Thymus (tissue), 11 donors: ENCODE measurements around the gene CROCC. TPM values are rescaled to one million over a fixed set of nuclear protein-coding genes. Genes with fewer than 3 reads are reported as not detected.
"Not testable (repeated sequence)": the region's sequence is repeated elsewhere in the genome, so short reads cannot be mapped to it uniquely, and the experiment has no call there.

Source experiments
- DNase-seq, 9 donors: peaks; one replicate each; pipeline ENCODE4 v3.0.0-alpha.2; 2013; ENCODE audit warnings: low spot score in 9 of 9, low read depth in 6 of 9, missing footprints in 1 of 9
- H3K27ac ChIP-seq, 2 donors: one replicate each; pipeline ENCODE4 v1.5.1; 2013; ENCODE audit warnings: control low read depth in 1 of 2, low read depth in 1 of 2, low read length in 1 of 2, mild to moderate bottlenecking in 1 of 2, moderate library complexity in 1 of 2
- H3K27me3 ChIP-seq, 2 donors: one replicate each; pipeline ENCODE4 v1.5.1; 2013; ENCODE audit warnings: low read length in 1 of 2; ENCODE audit not compliant: control insufficient read depth in 2 of 2, insufficient read depth in 1 of 2
- H3K36me3 ChIP-seq, 2 donors: one replicate each; pipeline ENCODE4 v1.5.1; 2013; ENCODE audit warnings: low read length in 1 of 2, mild to moderate bottlenecking in 1 of 2, moderate library complexity in 1 of 2; ENCODE audit not compliant: control insufficient read depth in 2 of 2, insufficient read depth in 2 of 2
- H3K4me1 ChIP-seq, 2 donors: one replicate each; pipeline ENCODE4 v1.5.1; 2013; ENCODE audit warnings: low read length in 2 of 2; ENCODE audit not compliant: control insufficient read depth in 2 of 2, insufficient read depth in 2 of 2
- H3K4me3 ChIP-seq, 2 donors: one replicate each; pipeline ENCODE4 v1.5.1; 2013; ENCODE audit warnings: low read length in 2 of 2, control low read depth in 1 of 2, mild to moderate bottlenecking in 1 of 2
- H3K9me3 ChIP-seq, 2 donors: one replicate each; pipeline ENCODE4 v1.5.1; 2013; ENCODE audit warnings: low read length in 1 of 2, mild to moderate bottlenecking in 1 of 2; ENCODE audit not compliant: control insufficient read depth in 2 of 2, insufficient read depth in 1 of 2
- WGBS: extraction: QIAGEN DNeasy Blood & Tissue Kit; methylation state at CpG from one replicate; pipeline ENCODE4 v1.1.7; 2013; 5-methylcytosine and 5-hydroxymethylcytosine counted together
- polyA plus RNA-seq: library from polyadenylated mRNA; stranded (reverse); fragments of 200-250 nt; gene quantifications from one replicate; pipeline ENCODE4 v1.2.3, GENCODE V29; 2013
- total RNA-seq: library from RNA; stranded (reverse); fragments of 120-200 nt; gene quantifications from one replicate; pipeline ENCODE4 v1.2.4, GENCODE V29; 2013
- donor health status: healthy.

The CROCC gene
- total and polyA plus RNA-seq, 2 donors = 9.4 to 97.1 TPM

DNA sequence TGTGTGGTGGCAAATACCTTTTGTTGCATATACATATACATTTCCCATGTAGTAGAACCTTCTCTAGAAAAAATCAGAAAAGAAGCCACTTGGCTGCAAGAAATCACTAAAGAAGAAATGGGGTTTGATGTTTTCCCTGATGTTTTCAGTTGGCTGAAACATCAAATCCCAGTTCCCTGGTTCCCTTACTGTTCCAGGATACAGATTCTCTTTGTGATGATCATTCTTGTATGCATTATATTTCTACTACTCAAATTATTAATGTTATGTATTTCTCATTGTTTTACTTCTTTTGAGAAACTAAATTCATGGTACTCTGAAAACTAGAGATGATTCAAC, 18.3 kb upstream of the CROCC start:
- no peaks in the 10 kb centered on the region for H3K27me3 ChIP-seq
- peak in 1 of 9 donors; percentile 50 for DNase-seq
- peak overlapping the region; percentile 40 to 61 for H3K4me3 ChIP-seq
- peak overlapping the region; percentile 96 to 99 for H3K27ac ChIP-seq
- no peaks in the 10 kb centered on the region for H3K36me3 ChIP-seq
- peaks cover 7 to 52% of the 10 kb centered on the region in 2 donors for H3K4me1 ChIP-seq
- peaks cover 0 to 18% of the 10 kb centered on the region in 2 donors for H3K9me3 ChIP-seq

DNA sequence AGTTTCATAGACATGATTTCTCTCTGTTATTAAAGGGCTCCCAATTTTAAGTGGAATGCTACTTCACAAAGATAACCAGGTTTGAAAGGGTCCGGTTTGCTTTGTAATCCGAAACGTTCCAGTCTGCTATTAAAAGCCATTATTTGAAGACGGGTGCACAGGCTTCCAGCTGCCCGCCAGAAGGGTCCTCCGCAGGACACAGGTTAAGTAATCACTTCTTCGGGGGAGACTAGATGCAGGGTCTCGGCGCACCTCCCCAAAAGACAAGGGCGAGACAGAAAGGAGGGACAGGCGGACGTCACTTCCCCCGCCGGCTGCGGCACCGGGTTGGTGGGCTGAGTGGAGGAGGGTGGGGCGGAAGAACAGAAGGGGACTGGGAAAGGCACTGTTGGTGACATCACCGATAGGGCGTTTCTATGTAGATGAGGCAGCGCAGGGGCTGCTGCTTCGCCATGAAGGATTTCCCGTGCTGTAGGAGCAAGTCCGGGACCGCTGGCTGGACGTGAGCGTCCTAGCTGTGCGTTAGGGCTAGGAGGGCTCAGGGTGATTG, 17.1 kb upstream of the CROCC start:
- H3K4me1 ChIP-seq = peaks cover 7 to 52% of the 10 kb centered on the region in 2 donors
- no peaks in the 10 kb centered on the region for H3K36me3 ChIP-seq
- H3K27me3 ChIP-seq = no peaks in the 10 kb centered on the region
- under 1% methylated on average over 27 of the region's 27 CpGs for WGBS
- H3K27ac ChIP-seq = peak overlapping the region; percentile 96 to 99
- DNase-seq = peak; percentile 95 to 100 (median 99)
- peaks cover 0 to 18% of the 10 kb centered on the region in 2 donors for H3K9me3 ChIP-seq
- peak overlapping the region; percentile 40 to 61 for H3K4me3 ChIP-seq

DNA sequence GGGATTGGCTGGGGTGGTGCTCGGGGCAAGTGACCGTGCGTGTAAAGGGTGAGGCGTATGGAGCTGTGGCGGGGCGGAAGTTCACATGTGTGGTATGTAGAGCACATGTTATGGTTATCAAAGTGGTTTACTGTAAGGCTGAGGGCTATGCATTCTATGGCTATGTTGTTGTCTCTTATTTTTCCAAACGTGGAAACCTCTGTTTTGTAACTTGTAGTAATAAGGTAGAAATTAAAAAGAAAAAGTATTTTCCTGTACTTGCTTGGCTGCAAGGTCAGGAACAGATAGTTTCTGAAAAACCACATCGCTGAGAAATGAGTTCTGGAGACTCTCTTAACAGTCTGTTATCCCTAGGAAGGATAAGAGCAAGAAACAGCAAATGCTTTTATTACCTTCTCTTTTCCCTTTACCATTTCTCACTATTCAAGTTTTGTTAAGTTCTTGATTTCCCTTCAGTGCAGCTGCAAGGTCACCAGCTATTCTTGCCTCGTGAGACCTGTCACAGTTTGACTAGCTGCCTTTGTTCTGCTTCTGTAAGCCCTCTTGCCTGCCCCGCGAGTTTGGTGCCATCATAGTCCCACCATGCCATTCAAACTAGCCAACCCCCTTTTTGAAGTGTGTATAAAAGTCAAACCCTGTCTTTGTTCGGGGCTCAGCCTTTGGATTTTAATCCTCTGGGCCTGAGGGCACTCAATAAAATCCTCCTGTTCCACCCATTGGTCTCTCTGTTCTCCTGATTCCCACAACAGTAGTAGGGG, 16.4 kb upstream of the CROCC start:
- no peaks in the 10 kb centered on the region for H3K27me3 ChIP-seq
- H3K9me3 ChIP-seq = peaks cover 0 to 18% of the 10 kb centered on the region in 2 donors
- peak overlapping the region; percentile 96 to 99 for H3K27ac ChIP-seq
- H3K36me3 ChIP-seq = no peaks in the 10 kb centered on the region
- peaks cover 7 to 52% of the 10 kb centered on the region in 2 donors for H3K4me1 ChIP-seq
- peak in 1 of 9 donors; percentile 80 for DNase-seq
- H3K4me3 ChIP-seq = peak overlapping the region; percentile 40 to 61
- 8% methylated on average over 12 of the region's 12 CpGs for WGBS

DNA sequence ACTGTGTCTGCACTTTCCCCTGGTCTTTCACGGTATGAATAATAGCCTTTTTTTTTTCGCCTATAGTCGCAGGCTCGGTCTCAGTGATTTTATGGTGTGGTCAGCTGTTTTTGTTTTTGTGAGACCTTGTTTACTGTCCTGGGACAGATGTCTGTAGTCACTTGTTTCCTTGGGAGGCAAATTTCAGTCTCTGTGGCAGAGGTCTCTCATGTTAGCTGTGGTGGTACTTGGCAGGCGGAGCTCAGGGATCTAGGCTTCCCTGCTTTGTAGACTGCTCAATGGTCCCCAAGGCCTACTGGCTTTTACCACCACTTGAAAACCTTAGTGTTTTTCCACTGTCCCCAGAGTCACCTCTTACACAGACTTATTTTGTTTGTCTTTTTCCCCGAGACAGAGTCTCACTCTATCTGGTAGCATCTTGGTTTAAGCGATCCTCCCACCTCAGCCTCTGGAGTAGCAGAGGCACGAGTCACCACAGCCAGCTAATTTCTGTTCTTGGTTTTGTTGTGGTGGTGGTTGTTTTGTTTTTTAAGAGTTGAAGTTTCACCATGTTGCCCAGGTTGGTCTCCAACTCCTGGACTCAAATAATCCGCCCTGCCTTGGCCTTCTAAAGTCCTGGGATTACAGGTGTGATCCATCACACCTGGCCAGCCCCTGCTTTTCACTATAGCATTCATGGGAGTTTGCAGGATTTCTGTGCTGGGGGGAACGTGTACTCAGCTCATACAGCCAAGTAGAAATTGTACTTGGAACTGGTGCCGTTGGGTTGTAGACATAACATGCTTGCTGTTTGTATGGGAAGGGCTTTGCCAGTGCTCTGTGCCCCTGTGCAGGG, 15.6 kb upstream of the CROCC start:
- DNase-seq = no peak
- Histone ChIP-seq H3K9me3 (peaks cover 0 to 18% of the 10 kb centered on the region in 2 donors), H3K27ac (peak overlapping the region; percentile 96 to 99), H3K36me3 (no peaks in the 10 kb centered on the region), H3K4me1 (peaks cover 5 to 48% of the 10 kb centered on the region in 2 donors), H3K27me3 (no peaks in the 10 kb centered on the region), H3K4me3 (no peak overlapping the region)
- 86% methylated on average over 11 of the region's 11 CpGs for WGBS

DNA sequence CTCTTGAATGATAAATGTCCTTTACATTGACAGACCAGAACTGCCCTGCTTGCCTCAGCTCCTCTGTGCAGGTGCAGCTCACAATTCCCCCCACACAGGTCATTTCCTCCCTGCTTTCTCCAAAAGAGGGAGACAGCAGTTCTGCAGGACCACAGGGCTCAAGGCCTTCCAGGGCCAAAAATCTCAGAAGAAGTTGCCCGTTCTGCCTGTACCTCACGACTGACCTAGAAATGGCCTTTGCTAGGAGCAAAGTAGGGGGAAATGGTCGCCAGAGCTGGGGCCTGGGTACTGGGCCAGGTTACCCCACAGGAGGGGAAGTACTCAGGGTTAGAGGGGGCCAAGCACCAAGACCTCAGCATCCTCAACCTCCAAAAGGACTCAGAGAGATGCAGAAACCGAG, 14.9 kb upstream of the CROCC start:
- Histone ChIP-seq H3K9me3 (peaks cover 0 to 18% of the 10 kb centered on the region in 2 donors), H3K4me3 (no peak overlapping the region), H3K36me3 (no peaks in the 10 kb centered on the region), H3K27me3 (peaks cover 0 to 3% of the 10 kb centered on the region in 2 donors), H3K27ac (peak overlapping the region in 1 of 2 donors; percentile 96), H3K4me1 (peaks cover 4 to 43% of the 10 kb centered on the region in 2 donors)
- no peak for DNase-seq
- WGBS = 92% methylated on average over 4 of the region's 4 CpGs

DNA sequence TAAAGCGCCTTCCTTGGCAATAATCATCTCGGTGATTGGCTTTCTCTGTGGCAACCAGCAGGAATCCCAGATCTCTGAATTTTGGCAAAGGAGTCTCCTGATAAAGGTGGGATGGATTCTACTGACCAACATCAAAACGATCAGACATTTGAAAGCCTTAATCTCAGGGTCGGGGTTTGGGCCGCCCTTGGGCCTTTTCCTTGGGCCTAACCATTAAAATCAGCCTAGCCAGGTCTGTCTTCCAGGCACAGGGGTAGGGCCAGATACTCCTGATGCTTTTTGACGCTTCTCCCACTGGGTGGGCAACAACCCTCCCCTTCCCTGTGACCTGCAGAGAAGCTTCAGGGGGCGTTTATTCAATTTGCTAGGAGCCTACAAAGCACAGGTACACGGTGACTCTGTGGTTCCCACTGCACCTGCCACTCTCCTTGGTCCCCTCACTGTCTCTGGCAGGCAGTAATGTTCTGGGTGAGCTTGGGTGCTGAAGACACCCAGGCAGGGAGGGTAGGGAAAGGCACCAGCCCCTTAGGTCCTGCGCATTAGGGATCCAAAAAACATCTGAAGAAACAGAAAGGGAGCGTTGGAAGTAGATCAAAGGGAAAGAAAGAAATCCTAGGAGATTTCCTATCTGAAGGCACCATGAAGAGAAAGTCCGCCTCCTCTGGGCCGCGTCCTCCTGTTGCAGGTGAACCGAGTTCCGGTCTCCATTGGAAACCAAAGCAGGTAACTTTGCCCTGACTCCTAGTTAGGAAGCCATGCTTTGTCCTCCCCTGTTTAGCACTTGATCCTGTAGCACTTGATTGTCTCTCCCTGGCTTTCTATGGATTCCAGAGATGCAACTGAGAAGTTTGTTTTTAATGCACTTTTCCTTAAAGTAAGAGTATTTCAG, 13.6 kb upstream of the CROCC start:
- DNase-seq = no peak
- no peak overlapping the region for H3K4me3 ChIP-seq
- peaks cover 0 to 18% of the 10 kb centered on the region in 2 donors for H3K9me3 ChIP-seq
- 94% methylated on average over 15 of the region's 15 CpGs for WGBS
- peaks cover 0 to 8% of the 10 kb centered on the region in 2 donors for H3K27me3 ChIP-seq
- no peaks in the 10 kb centered on the region for H3K36me3 ChIP-seq
- H3K4me1 ChIP-seq = peaks cover 5 to 52% of the 10 kb centered on the region in 2 donors
- no peak overlapping the region for H3K27ac ChIP-seq

DNA sequence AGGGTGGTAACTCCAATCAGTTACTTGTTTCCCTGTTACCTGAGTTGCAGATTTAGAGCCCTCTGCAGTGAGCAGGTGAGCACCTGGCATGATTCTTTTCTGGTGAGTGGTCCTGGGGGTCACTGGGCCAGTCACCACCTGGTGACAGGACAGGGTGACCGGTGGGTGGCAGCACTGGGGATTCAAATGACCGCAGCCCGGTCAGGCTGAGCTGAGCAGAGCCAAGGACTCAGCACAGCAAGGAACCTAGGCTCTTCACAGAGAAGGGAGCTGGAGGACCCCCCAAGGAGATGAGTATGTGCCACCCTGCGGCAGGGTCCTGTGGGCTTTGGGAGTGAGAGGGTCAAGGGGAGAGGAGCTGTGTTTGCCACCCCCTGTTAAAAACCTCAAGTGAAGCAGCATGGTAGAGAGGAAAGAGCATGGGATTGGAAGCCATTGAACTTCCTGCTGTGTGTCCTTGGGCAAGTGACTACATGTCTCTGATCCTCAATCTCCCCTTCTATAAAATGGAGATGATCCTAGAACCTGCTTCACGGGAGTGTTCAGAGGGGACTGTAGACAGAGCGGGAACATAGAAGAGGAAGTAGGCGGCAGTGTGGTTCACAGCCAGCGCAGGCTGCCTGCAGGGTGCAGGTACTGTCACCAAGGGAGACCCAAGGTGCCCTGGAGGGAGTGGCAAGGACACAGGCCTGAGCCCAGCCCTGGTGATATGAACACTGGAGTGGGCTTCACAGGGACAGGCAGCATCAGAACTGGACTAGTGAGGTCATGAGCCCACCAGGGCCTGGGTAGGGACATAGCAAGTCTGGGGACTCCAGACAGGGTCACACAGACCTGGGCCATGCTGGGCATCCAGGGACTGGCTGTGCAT, 9.6 kb upstream of the CROCC start:
- not testable (repeated sequence) for H3K27ac ChIP-seq, DNase-seq

DNA sequence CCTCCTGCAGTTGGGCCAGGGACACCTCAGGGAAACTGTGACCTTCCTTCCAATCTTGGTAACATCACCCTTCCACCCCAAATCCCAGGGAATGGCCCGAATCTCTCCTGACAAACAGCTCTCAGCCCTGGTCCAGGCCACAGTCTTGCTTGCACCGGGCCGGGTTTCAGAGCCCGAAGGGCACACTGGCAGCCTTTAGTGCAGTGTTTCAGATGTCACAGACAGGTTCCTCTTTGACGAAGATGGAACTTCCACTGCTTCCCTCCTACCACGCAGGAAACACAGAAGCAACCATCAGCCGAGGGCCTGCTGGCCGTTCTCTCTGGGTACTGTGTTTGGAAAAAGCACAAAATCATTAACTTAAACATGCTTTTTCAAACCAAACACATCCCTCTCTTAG, 9.0 kb upstream of the CROCC start:
- peaks cover 0 to 18% of the 10 kb centered on the region in 2 donors for H3K27me3 ChIP-seq
- not testable (repeated sequence) for H3K36me3 ChIP-seq, DNase-seq, H3K9me3 ChIP-seq, H3K4me3 ChIP-seq, H3K27ac ChIP-seq
- WGBS = 39% methylated on average over 8 of the region's 8 CpGs
- H3K4me1 ChIP-seq = peaks cover 7 to 28% of the 10 kb centered on the region in 2 donors

More for the DNA sequence above, 9.6 kb upstream of the CROCC start:
- H3K4me3 ChIP-seq, H3K36me3 ChIP-seq, H3K9me3 ChIP-seq: not testable (repeated sequence)
- Histone ChIP-seq H3K4me1 (peaks cover 7 to 30% of the 10 kb centered on the region in 2 donors), H3K27me3 (peaks cover 0 to 18% of the 10 kb centered on the region in 2 donors)
- 93% methylated on average over 8 of the region's 8 CpGs for WGBS
